ENCODE results near the gene RBBP8NL. TPM values are rescaled to one million over a fixed set of nuclear protein-coding genes. Genes with fewer than 3 reads are reported as not detected.

The RBBP8NL gene
- total RNA-seq = not detected in 2 replicates

DNA sequence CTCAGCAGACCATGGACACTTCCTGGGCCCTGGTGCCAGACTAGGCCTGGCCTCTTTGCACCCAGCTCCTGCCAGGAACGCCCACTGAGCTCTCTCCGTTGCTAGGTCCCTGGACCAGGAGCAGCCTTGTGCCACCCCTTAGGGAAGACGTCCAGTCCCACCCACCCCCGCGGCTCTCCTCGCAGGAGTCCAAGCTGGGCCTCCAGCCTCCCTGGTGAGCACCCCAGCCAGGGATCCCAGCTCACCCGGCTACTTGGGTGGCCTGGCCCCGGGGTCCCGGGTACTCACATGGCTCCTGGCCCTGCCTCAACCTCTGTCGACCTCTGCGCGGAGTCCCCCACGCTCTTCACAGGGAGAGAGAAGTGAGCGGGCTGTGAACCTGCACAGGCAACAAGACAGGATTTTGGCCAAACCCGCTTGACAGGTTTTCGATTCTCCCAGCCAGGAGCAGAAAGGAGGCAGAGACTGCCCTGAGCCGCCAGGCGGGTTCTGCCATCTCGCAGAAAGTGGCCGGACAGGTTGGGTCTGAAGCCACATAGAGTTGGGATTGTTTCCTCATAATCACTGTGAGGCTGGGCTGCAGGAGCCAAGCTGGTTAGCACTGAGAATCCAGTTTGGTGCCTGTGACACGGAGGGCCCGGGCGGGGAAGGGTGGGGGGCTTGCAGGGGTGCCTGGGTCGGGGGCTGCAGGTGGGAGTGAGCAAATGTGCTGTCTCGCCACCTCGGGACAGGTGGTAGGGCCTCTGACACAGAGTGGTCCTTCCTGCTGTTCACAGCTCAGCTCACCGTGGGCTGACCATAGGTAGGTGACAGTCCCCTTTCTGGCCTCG, at the start of gene RBBP8NL:
Gene RBBP8NL (minus strand): TSS at position 368 of the 830 bp plus-strand sequence. CDS start 7,892 bp downstream, outside the sequence.

DNA sequence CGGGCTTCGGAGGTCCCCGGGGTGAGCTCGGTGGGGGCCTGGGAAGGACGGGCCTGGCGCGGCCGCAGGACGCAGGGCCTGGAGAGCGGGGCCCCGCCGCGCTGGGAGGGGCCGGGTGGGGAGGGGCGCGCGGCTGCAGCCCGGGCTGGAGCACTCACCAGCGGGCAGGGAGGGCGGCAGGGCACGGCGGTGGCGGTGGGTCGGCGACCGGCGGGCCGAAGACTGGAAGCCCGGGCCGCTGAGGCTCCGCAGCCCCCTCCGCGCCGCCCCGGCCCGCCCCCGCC, 48.4 kb upstream of the RBBP8NL start, which contains the start of gene GATA5:
Gene GATA5 (minus strand): TSS at position 224 of the 284 bp plus-strand sequence. CDS start 474 bp downstream, outside the sequence.

GRCh38 chr20:62407221-62407992, 19.9 kb downstream of the RBBP8NL start, which contains the start of gene CABLES2:
Gene CABLES2, minus strand, starts transcription at chr20:62407285. Its CDS starts 9 bp downstream, at chr20:62407276.

GRCh38 chr20:62386383-62387218, 40.7 kb downstream of the RBBP8NL start, which contains the start of gene RPS21:
Gene RPS21, plus strand, starts transcription at chr20:62387103. Its CDS starts 236 bp downstream, at chr20:62387339.

DNA sequence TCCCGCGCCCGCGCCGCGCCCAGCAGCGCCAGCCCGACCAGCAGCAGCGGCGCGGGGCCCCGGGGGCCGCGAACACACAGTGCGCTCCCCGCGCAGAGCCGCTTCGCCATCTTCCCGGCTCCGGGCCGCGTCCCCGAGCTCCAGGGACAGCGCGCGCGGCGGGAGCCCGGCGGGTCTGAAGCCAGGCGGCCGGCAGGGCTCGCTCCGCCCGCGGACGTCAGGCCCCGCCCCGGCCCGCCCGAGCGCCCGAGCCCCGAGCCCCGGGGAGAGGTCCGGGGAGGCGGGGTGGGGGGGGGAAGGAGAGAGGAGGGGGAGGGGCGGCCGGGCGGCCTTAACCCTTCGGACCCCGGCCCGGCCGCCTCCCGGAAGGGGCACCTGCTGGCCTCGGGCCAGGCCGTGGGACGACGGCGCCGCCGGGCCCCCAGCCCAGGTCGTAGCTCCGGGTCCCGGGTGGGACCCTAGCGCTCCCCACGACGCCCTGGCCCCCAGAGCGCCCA, 60.2 kb downstream of the RBBP8NL start, which contains the start of gene LAMA5:
Gene LAMA5 (minus strand): TSS at position 177 of the 497 bp plus-strand sequence. CDS start 67 bp downstream, at position 110.

Other genes with a start within 250 kb of the RBBP8NL start
- gene MTG2, start 244.5 kb downstream of the RBBP8NL start, total RNA-seq = 17.3 and 20.6 TPM in 2 replicates
- gene HRH3, start 207.3 kb downstream of the RBBP8NL start, total RNA-seq = not detected in 2 replicates
- 23.9 and 34.1 TPM in 2 replicates for gene OSBPL2, start 189.0 kb downstream of the RBBP8NL start, total RNA-seq
- 174 and 247 TPM in 2 replicates for gene ADRM1, start 124.5 kb downstream of the RBBP8NL start, total RNA-seq
- gene LAMA5, start 60.2 kb downstream of the RBBP8NL start, total RNA-seq = 53.8 and 64.3 TPM in 2 replicates
- gene RPS21, start 40.4 kb downstream of the RBBP8NL start, total RNA-seq = 472 and 851 TPM in 2 replicates
- gene CABLES2, start 20.3 kb downstream of the RBBP8NL start, total RNA-seq = 4.4 and 8.8 TPM in 2 replicates
- gene GATA5, start 48.5 kb upstream of the RBBP8NL start, total RNA-seq = not detected in 2 replicates
- 0.44 and 6.6 TPM in 2 replicates for gene SLCO4A1, start 215.0 kb upstream of the RBBP8NL start, total RNA-seq